Upper lobe of left lung (tissue), 6 donors: ENCODE results near the gene C4orf36. TPM values are rescaled to one million over a fixed set of nuclear protein-coding genes. Genes with fewer than 3 reads are reported as not detected.
A peak's percentile ranks its signal among the peaks of the same experiment; 100 is the strongest.

ENCODE experiments used
- ATAC-seq, 2 donors: fragments of 200-7000 bp; cut with Tn5 transposase; one replicate each; pipeline ENCODE4 v1.9.1; 2022; ENCODE audit warnings: mild to moderate bottlenecking in 2 of 2, moderate library complexity in 2 of 2; ENCODE audit not compliant: low FRiP score in 2 of 2
- DNase-seq, 2 donors: peaks; one replicate each; pipeline ENCODE4 v3.0.0-alpha.2; 2019 to 2020
- H3K27ac ChIP-seq, 4 donors: fragments of 200-600 bp; sonication (generic); one replicate each; pipeline ENCODE4 v1.5.1; 2016 to 2019
- H3K27me3 ChIP-seq, 4 donors: fragments of 200-600 bp; sonication (generic); one replicate each; pipeline ENCODE4 v1.5.1; 2017 to 2019
- H3K36me3 ChIP-seq, 4 donors: fragments of 200-600 bp; sonication (generic); one replicate each; pipeline ENCODE4 v1.5.1; 2016 to 2019
- H3K4me1 ChIP-seq, 4 donors: fragments of 200-600 bp; sonication (generic); one replicate each; pipeline ENCODE4 v1.5.1; 2018 to 2019
- H3K4me3 ChIP-seq, 4 donors: fragments of 200-600 bp; sonication (generic); one replicate each; pipeline ENCODE4 v1.5.1; 2017 to 2019; ENCODE audit warnings: mild to moderate bottlenecking in 2 of 4, moderate library complexity in 1 of 4
- H3K9me3 ChIP-seq, 4 donors: fragments of 200-600 bp; sonication (generic); one replicate each; pipeline ENCODE4 v1.5.1; 2018 to 2019
- CTCF ChIP-seq, 6 experiments: fragments of 450-650 bp in 4 of 6; fragments of 200-600 bp in 2 of 6; sonication (generic) in 2 of 6; IDR thresholded peaks; one replicate each; pipeline ENCODE4 v1.5.1; 2016 to 2019; ENCODE audit warnings: antibody characterized with exemption in 6 of 6
- EP300 ChIP-seq, 4 donors: sonication (generic); formaldehyde crosslinking; IDR thresholded peaks; one replicate each; pipeline ENCODE4 v1.5.1; 2017; ENCODE audit warnings: antibody characterized with exemption in 4 of 4, control low read depth in 2 of 4
- POLR2A ChIP-seq, 4 donors: fragments of 450-650 bp; IDR thresholded peaks; one replicate each; pipeline ENCODE4 v1.5.1; 2016 to 2017; ENCODE audit warnings: antibody characterized with exemption in 4 of 4, mild to moderate bottlenecking in 2 of 4
- POLR2AphosphoS5 ChIP-seq, 2 donors: sonication (generic); formaldehyde crosslinking; IDR thresholded peaks; one replicate each; pipeline ENCODE4 v1.5.1; 2017; ENCODE audit warnings: antibody characterized with exemption in 2 of 2
- WGBS, 2 donors: methylation state at CpG; one replicate each; pipeline ENCODE4 v1.1.5; 2017 to 2018; 5-methylcytosine and 5-hydroxymethylcytosine counted together
- total RNA-seq, 6 donors: library from RNA; depleted of rRNA in 4 of 6; stranded (reverse); fragments of >200 nt in 4 of 6; gene quantifications; one replicate each; pipeline versions ENCODE4 v1.1.0 to v1.2.1, GENCODE V29; 2016 to 2021
- donor health status: DM: no; HTN: no; CAD: no; lungs with moderate emphysema.
- donor health status: DM: no; HTN: yes; CAD: no; lungs with severe emphysema.

The C4orf36 gene
- total RNA-seq, 6 donors from 2014 or later: 0.57 to 7.3 (median 2.4) TPM

- peak overlapping the region; percentile 72 to 95 (median 91) for H3K4me3 ChIP-seq
- peaks cover 0 to 5% (median 0%) of the 10 kb centered on the region in 4 donors for H3K36me3 ChIP-seq
- peak; percentile 57 to 73 for TF ChIP-seq POLR2AphosphoS5 (IDR thresholded peaks at IDR 0.05)
- TF ChIP-seq POLR2A (IDR thresholded peaks at IDR 0.05): peak in 3 of 4 donors; percentile 35 to 78 (median 68)
- no peak for TF ChIP-seq EP300 (IDR thresholded peaks at IDR 0.05)
- TF ChIP-seq CTCF (IDR thresholded peaks at IDR 0.05): no peak
- DNase-seq (peak; percentile 81 to 89), ATAC-seq (peak; percentile 77 to 81)
- H3K27me3 ChIP-seq: no peaks in the 10 kb centered on the region
- WGBS, 2 donors: 3 to 5% methylated on average over 36 of the region's 36 CpGs
- peak overlapping the region; percentile 93 to 99 (median 97) for H3K27ac ChIP-seq
- H3K4me1 ChIP-seq: peaks cover 44 to 63% (median 50%) of the 10 kb centered on the region in 4 donors
- no peaks in the 10 kb centered on the region for H3K9me3 ChIP-seq
These were observed 43.9 kb upstream of the C4orf36 start for GRCh38 chr4:86935853-86936733.

GRCh38 chr4:86935566-86935852, 43.3 kb upstream of the C4orf36 start:
- H3K27ac ChIP-seq: peak overlapping the region; percentile 93 to 99 (median 97)
- WGBS, 2 donors: 1 to 3% methylated on average over 15 to 16 of the region's 16 CpGs
- ATAC-seq (peak in 1 of 2 donors; percentile 20), DNase-seq (peak in 1 of 2 donors; percentile 37)
- H3K27me3 ChIP-seq: no peaks in the 10 kb centered on the region
- H3K4me1 ChIP-seq: peaks cover 40 to 57% (median 47%) of the 10 kb centered on the region in 4 donors
- peak overlapping the region; percentile 72 to 95 (median 91) for H3K4me3 ChIP-seq
- no peak for TF ChIP-seq CTCF (IDR thresholded peaks at IDR 0.05)
- no peak for TF ChIP-seq POLR2A (IDR thresholded peaks at IDR 0.05)
- peaks cover 0 to 6% (median 0%) of the 10 kb centered on the region in 4 donors for H3K36me3 ChIP-seq
- no peaks in the 10 kb centered on the region for H3K9me3 ChIP-seq

- peak; percentile 96 to 98 for ATAC-seq
- Histone ChIP-seq H3K27me3 (no peaks in the 10 kb centered on the region), H3K4me3 (peak within 1 kb of the TSS; percentile 72 to 95 (median 91)), H3K36me3 (peaks cover 0 to 6% (median 0%) of the 10 kb centered on the region in 4 donors), H3K4me1 (peaks cover 36 to 52% (median 41%) of the 10 kb centered on the region in 4 donors), H3K9me3 (no peaks in the 10 kb centered on the region), H3K27ac (peak within 1 kb of the TSS; percentile 93 to 99 (median 97))
- WGBS, 2 donors: 0 to 1% methylated on average over 17 to 21 of the region's 97 CpGs
- peak; percentile 96 to 98 for DNase-seq
- TF ChIP-seq EP300 (IDR thresholded peaks at IDR 0.05): peak in 2 of 4 donors; percentile 15 to 34
- TF ChIP-seq CTCF (IDR thresholded peaks at IDR 0.05): peak; percentile 45 to 78 (median 66)
- peak; percentile 70 to 87 for TF ChIP-seq POLR2AphosphoS5 (IDR thresholded peaks at IDR 0.05)
- TF ChIP-seq POLR2A (IDR thresholded peaks at IDR 0.05): peak in 3 of 4 donors; percentile 89 to 97 (median 94)
These were observed 42.7 kb upstream of the C4orf36 start, which contains the start of gene AFF1 for GRCh38 chr4:86934771-86935565. Gene AFF1, plus strand, starts transcription at chr4:86935011. Its CDS starts 13,523 bp downstream, at chr4:86948534.

GRCh38 chr4:86934147-86934770, 42.0 kb upstream of the C4orf36 start:
- Histone ChIP-seq H3K27ac (peak overlapping the region; percentile 93 to 99 (median 97)), H3K4me3 (peak overlapping the region; percentile 46 to 94 (median 80)), H3K4me1 (peaks cover 30 to 44% (median 34%) of the 10 kb centered on the region in 4 donors), H3K27me3 (no peaks in the 10 kb centered on the region), H3K9me3 (no peaks in the 10 kb centered on the region), H3K36me3 (peaks cover 0 to 6% (median 0%) of the 10 kb centered on the region in 4 donors)
- WGBS, 2 donors: 3 to 8% methylated on average over 13 to 15 of the region's 15 CpGs
- TF ChIP-seq POLR2AphosphoS5 (IDR thresholded peaks at IDR 0.05) (no peak), POLR2A (IDR thresholded peaks at IDR 0.05) (no peak), CTCF (IDR thresholded peaks at IDR 0.05) (no peak), EP300 (IDR thresholded peaks at IDR 0.05) (no peak)
- DNase-seq (no peak), ATAC-seq (no peak)
